A673 (cell line): ENCODE data around the gene NLRP1.

Experiments used
- CTCF ChIP-seq: fragments of 300-800, 200-600 bp; sonication (generic); conservative IDR thresholded peaks from 2 replicates; pipeline ENCODE4 v1.5.1; 2017; ENCODE audit warnings: low read depth, mild to moderate bottlenecking, antibody characterized with exemption, low read length, moderate library complexity, mixed read lengths
- EZH2 ChIP-seq: fragments of 200-600 bp; sonication (generic); IDR thresholded peaks from 2 replicates; pipeline ENCODE4 v1.6.1; 2017; ENCODE audit warnings: borderline replicate concordance, low read depth, mild to moderate bottlenecking, mixed read lengths, antibody characterized with exemption, low read length; ENCODE audit not compliant: poor library complexity, severe bottlenecking

DNA sequence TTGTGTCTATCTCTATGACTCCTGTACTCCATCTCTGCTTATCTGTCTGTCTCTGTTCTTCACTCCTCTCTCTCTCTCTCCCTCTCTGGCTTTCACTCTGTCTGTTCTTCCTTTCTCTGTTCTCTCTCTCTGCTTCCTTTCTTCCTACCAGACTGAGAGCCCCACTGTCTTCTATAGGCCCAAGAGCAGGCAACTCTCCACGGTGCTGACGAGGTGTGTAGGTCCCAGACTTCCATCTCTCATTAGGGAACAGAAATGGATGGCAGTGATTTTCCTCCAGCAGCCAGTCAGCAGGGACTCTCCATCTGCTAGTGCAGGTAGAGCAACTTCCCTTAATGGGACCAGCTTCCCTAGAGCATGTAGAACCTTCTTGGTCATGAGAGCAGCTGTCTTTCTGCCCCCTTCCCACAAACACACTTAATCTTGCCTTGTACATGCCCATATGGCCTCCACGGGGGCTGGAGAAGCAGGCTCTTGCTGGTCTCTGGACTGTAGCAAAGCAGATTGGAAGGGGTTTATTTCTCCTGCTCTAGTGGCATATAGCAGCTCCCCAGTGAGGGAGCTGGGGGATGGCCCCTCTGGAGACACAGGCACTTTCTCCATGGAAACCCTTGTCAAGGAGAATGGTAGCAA lies 47.8 kb upstream of the NLRP1 start:
- TF ChIP-seq CTCF (no peak), EZH2 (no peak)
